Stimulated activated CD8-positive, alpha-beta memory T cell treated with anti-CD3 and anti-CD28 coated beads, Interleukin-12 subunit alpha, Interleukin-12 subunit beta, amount 100 ng/mL, for 24 hours (primary cell): Measurements from ENCODE around the gene TMC8.
"Not testable (repeated sequence)": the region's sequence is repeated elsewhere in the genome, so short reads cannot be mapped to it uniquely, and the experiment has no call there.

Experiments used
- DNase-seq: peaks from one replicate; pipeline ENCODE4 v3.0.0-alpha.2; 2020; ENCODE audit errors: extremely low read depth

Gene TMC8

GRCh38 chr17:78110363-78111015 is 20.1 kb upstream of the TMC8 start:
- no peak for DNase-seq

DNA sequence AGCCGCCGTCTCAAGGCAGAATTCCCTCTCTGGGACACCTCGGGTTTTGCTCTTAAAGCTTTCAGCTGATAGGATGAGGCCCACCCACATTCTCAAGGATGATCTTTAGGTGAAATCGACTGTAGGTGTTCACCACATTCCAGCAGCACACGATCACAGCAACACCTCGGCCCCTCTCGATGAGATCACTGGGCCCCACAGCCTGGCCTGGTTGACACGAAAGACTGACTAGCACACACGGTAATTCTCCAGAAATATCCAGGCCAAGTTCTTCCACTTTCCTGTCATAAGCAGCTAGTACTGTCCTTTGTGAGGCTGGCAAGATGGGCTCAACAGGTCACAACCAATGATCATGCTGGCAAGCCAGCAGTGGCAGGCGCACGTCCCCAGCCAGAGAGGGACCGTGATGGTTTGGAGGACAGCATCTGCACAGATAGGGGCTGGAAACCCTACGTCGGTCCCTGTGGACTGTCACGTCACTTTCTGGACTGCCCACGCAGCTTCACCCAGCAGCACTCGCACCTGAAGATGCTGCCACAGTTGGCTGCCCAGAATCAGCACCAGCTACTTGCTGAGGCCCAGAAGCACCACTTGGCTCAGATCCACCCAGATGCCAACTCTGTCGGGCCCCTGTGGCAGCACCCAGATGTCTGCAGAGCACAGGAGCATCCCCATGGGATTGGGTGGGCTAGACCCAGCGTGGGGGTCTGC is 19.4 kb upstream of the TMC8 start:
- no peak for DNase-seq

- DNase-seq: no peak
These were observed 18.6 kb upstream of the TMC8 start for GRCh38 chr17:78111727-78112517.

DNA sequence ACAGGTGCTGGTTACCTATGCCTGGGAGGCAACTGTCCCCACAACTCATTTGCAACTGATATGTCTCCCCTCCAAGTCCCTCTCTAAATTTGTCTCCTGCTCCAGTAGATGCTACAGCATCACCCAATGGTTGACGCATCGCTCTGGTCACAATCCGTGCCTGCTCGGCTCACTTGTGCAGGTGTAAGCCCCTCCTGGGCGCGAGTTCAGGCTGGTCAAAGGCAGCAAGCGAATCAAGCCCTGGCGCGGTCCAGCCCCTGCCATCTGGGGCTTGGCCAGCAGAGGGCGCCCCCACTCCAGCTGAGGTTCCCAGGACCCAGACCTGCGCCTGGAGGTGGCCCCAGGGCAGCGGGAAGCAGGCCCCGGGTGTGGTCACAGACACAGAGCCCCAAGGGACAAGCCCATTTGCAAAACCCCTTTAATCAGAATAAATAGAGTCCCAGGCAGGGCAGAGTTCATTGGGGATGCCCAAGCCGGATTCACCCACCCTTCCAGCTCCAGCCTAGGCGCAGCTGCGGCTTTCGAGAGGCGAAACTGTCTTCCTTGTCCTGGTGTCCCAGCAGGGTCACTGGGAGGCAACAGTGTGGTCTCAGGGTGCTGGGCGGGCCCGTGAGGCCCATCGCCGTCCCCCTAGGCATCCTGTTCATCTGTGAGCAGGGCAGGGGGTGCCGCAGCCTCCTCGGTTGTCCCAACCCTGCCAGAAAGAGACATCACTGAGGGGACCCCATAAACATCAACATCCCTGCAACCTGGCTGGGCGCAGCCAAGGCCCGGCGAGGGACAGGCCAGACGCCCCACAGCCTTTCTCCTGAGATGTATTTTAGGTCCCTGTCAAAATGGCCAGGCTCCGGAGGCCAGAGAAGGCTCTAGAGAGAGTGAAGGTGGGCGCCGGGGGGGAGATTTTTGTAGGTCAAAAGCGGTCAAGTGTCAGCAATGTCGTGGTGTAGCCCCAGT is 17.8 kb upstream of the TMC8 start:
- DNase-seq: no peak

GRCh38 chr17:78113804-78114785 is 16.5 kb upstream of the TMC8 start:
- DNase-seq: no peak

- no peak for DNase-seq
These were observed 15.5 kb upstream of the TMC8 start for GRCh38 chr17:78114831-78115723.

GRCh38 chr17:78115803-78116202 is 14.8 kb upstream of the TMC8 start:
- DNase-seq: not testable (repeated sequence)

GRCh38 chr17:78116411-78116810 is 14.2 kb upstream of the TMC8 start:
- no peak for DNase-seq

DNA sequence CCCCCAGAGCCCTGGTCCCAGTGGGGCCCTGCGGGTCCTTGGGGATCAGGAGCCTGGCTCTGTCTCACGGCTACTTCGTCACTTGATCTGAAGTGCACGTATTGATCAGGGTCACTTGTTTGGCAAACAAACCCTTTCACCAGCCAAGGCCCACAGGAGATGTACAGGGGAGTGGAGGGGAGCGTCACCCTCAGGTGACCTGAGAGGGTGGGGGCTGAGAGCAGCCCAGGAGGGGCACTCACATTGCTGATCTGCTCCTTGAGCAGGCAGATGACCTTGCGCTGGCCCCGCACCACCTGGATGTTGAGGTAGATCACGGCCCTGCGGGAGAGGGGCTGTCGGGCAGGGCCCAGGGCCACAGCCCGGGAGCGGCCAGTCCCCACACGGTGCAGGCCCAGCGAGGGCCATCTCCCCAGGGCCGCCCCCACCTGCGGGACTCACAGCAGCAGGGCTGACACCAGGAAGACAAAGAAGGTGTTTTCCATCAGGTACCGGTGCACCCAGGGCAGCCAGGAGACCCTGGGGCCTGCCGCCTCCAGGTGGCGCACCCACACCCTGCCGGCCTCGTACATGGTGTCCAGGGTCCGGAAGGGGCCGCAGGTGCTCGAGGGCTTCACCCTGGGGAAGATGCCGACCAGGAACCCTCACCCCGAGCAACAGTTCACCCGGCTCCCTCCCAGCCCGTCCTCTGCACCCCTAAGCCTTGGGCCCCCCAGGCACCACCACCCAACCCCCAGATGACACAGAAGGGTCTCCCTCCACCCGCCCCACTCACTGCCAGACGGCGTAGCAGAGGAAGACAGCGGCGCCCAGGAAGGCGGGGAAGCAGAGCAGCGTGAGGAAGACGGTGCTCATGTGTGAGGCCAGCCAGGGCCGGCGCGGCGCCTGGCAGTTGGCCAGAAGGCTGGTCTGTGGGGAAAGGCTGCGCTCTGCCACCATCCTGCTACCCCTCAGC is 13.3 kb upstream of the TMC8 start:
- DNase-seq: no peak

DNA sequence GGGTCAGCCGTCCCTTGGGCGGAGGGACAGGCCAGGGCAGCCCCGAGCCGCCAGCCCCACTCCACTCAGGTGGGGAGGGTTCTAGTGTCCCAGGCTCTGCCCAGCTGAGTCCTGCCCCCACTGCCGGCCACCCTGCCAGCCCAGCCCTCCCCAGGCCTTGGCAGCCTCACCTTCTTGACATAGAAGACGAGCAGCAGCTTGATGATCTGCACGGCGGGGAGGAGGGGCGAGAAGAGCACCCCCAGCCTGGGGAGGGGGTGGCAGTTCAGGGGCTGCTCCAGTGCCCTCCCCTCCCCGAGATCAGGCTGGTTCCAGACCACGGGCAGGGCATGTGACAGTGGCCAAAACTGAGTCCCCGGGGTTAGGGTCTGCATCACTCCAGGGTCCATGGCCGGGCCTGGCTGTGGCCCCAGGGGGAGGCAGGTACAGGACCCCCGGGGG is 11.8 kb upstream of the TMC8 start:
- DNase-seq: no peak

GRCh38 chr17:78120537-78120936 is 10.0 kb upstream of the TMC8 start:
- no peak for DNase-seq

GRCh38 chr17:78120971-78121800 is 9.4 kb upstream of the TMC8 start:
- no peak for DNase-seq

DNA sequence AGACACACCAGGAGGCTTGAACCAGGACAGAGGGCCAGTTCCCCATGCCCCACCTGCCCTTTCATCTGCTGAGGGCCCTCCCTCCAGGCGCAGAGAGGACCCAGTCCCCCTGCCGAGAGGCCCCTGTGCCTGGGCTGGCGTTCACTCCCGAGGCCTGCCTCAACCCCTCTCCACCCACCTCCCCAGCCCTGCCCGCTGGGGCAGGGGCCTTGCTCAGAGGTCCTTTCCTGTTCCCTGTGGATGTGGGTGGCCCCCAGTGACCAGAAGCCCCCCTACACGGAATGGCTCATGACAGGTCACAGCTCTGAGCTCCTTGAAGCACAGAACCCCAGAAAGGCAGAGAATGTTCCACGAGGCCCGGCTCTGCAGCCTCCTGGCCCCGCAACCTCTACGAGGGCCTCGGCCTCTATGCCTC is 8.8 kb upstream of the TMC8 start:
- DNase-seq: no peak

- no peak for DNase-seq
These were observed 8.2 kb upstream of the TMC8 start for GRCh38 chr17:78122216-78122930.

DNA sequence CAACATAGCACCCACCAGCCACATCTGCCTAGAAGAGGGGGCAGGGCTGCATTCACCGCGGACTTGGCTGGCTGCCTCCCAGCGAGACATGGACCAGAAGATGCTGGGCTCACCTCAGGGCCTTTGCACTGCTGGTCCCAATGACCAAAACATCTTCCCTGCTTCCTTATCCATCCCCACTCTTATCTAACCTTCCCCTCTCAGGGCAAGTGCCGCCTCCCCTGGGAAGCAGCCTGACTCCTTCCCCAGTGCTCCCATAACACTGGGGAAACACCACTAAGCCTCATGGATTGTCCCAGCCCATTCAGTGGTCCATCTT is 7.7 kb upstream of the TMC8 start:
- no peak for DNase-seq

DNA sequence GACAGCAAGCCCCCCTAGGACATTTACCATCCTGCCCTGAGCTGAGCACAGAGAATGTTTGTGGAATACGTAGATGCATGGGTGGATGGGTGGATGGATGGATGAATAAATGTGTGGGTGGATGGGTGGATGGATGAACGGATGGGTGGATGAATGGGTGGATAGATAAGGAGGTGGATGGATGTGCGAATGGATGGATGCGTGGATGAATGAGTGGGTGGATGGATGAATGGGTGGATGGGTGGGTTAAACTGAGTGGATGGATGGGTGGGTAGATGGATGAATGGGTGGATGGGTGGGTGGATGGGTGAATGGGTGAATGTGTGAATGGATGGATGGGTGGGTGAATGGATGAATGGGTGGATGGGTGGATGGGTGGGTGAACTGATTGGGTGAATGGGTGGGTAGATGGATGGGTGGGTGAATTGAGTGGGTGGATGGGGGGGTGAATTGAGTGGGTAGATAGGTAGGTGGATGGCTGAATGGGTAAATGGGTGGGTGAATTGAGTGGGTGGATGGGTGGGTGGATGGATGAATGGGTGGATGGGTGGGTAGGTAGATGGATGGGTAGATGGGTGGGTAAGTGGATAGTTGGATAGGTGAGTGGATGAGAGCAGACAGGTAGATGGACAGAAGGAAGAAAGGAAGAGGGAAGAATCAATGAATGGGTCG is 7.2 kb upstream of the TMC8 start:
- no peak for DNase-seq
